Left renal pelvis (tissue), 4 donors: ENCODE results near the gene ARR3. TPM values are rescaled to one million over a fixed set of nuclear protein-coding genes. Genes with fewer than 3 reads are reported as not detected.
"Not testable (repeated sequence)": the region's sequence is repeated elsewhere in the genome, so short reads cannot be mapped to it uniquely, and the experiment has no call there.

Experiments
- DNase-seq, 4 donors: peaks; one replicate each; pipeline ENCODE4 v3.0.0-alpha.2; 2013; ENCODE audit warnings: low read depth in 4 of 4, low spot score in 3 of 4
- polyA plus RNA-seq, 4 donors: library from polyadenylated mRNA; unstranded; fragments of 120-200 nt; gene quantifications; one replicate each; pipeline ENCODE4 v1.2.1, GENCODE V29; 2013; ENCODE audit not compliant: insufficient read length in 4 of 4

Gene ARR3
- polyA plus RNA-seq = 1 to 10 TPM in 1 of 4 donors, under 1 TPM in 3; 0.23 to 1.2 (median 0.51) TPM

- no peak for DNase-seq
These were observed at the start of gene ARR3 for GRCh38 chrX:70268034-70268433. TSS of gene ARR3 (plus strand) at chrX:70268334. CDS start at chrX:70269386, 1,052 bp downstream.

- DNase-seq = no peak
These were observed 48.0 kb upstream of the ARR3 start for GRCh38 chrX:70219938-70220764.

GRCh38 chrX:70226048-70226447 is 42.1 kb upstream of the ARR3 start:
- no peak for DNase-seq

GRCh38 chrX:70226687-70227086 is 41.4 kb upstream of the ARR3 start:
- DNase-seq = no peak

GRCh38 chrX:70231666-70232065 is 36.5 kb upstream of the ARR3 start:
- no peak for DNase-seq

- DNase-seq = no peak
These were observed 33.8 kb upstream of the ARR3 start, which contains the start of gene AWAT1 for GRCh38 chrX:70234355-70234754. TSS of gene AWAT1 (plus strand) at chrX:70234655. CDS start at chrX:70234696, 41 bp downstream.

- DNase-seq = no peak
These were observed 27.4 kb upstream of the ARR3 start for GRCh38 chrX:70240751-70241150.

GRCh38 chrX:70241501-70241900 is 26.6 kb upstream of the ARR3 start:
- DNase-seq = no peak

- not testable (repeated sequence) for DNase-seq
These were observed 24.5 kb upstream of the ARR3 start for GRCh38 chrX:70243601-70244000.

GRCh38 chrX:70244881-70245280 is 23.3 kb upstream of the ARR3 start:
- no peak for DNase-seq

- no peak for DNase-seq
These were observed 20.9 kb upstream of the ARR3 start for GRCh38 chrX:70247252-70247651.

- DNase-seq = no peak
These were observed 15.6 kb upstream of the ARR3 start for GRCh38 chrX:70252491-70252890.

- DNase-seq = no peak
These were observed 14.6 kb upstream of the ARR3 start for GRCh38 chrX:70253377-70254062.

- no peak for DNase-seq
These were observed 14.1 kb upstream of the ARR3 start for GRCh38 chrX:70254063-70254400.

GRCh38 chrX:70254909-70255308 is 13.2 kb upstream of the ARR3 start:
- DNase-seq = no peak

- DNase-seq = no peak
These were observed 12.7 kb upstream of the ARR3 start for GRCh38 chrX:70255452-70255851.

- DNase-seq = no peak
These were observed 10.5 kb upstream of the ARR3 start for GRCh38 chrX:70257423-70258288.

- no peak for DNase-seq
These were observed 8.0 kb upstream of the ARR3 start, which contains the start of gene P2RY4 for GRCh38 chrX:70260104-70260503. TSS of gene P2RY4 (minus strand) at chrX:70260204. CDS start at chrX:70259624, 580 bp downstream.

- peak in 3 of 4 donors; percentile 0 to 3 (median 2) for DNase-seq
These were observed 5.1 kb upstream of the ARR3 start for GRCh38 chrX:70262952-70263567.

GRCh38 chrX:70264784-70265183 is 3.4 kb upstream of the ARR3 start:
- DNase-seq = no peak
